Measurements from ENCODE around the gene CLIC3.

The CLIC3 gene

DNA sequence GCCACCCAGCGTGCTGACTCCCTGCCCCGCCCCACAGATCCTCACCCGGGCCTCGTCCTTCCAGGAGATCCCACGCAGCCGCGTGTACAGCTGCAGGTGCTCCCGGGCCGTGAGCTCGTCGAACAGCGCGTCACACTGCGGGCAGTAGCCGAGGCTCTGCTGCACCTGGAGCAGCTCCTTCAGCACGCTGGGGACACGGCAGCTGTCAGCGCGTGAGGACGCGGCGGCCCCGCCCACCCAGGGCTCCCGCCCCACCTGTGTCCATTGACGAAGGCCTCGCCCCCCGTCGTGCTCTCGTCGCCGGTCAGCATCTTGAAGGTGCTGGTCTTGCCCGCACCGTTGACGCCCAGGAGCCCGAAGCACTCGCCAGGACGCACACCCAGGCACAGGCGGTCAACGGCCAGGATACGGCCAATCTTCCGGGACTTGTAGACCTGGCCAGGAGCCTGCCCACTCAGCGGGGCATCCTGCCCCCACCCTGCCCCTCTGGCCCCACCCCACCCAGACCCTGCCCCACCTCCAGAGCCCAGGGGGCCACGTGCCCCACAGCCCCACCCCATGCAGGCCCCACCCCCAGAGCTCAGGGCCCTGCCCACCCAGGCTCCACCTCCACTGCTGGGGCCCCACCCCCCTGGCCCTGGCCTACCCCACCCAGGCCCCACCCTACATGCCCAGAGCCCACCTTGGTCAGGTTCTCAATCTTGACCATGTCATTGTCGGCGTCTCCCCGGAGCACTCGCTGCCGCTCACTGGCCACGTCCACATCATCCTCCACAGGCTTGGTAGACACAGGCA, 13.8 kb upstream of the CLIC3 start:
- TF ChIP-seq, protein P1, sequence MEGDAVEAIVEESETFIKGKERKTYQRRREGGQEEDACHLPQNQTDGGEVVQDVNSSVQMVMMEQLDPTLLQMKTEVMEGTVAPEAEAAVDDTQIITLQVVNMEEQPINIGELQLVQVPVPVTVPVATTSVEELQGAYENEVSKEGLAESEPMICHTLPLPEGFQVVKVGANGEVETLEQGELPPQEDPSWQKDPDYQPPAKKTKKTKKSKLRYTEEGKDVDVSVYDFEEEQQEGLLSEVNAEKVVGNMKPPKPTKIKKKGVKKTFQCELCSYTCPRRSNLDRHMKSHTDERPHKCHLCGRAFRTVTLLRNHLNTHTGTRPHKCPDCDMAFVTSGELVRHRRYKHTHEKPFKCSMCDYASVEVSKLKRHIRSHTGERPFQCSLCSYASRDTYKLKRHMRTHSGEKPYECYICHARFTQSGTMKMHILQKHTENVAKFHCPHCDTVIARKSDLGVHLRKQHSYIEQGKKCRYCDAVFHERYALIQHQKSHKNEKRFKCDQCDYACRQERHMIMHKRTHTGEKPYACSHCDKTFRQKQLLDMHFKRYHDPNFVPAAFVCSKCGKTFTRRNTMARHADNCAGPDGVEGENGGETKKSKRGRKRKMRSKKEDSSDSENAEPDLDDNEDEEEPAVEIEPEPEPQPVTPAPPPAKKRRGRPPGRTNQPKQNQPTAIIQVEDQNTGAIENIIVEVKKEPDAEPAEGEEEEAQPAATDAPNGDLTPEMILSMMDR (IDR thresholded peaks at IDR 0.05; ENCODE audit: control extremely low read depth, extremely low read depth, low read depth, missing control alignments), result no peak
- ChIA-PET POLR2A (no interaction called here), CTCF (interaction anchor here (1.2 kb wide), 1 partner anchor 19 kb away, joined by 3 read pairs; no protein-coding TSS in a partner anchor)
- no peak for DNase-seq (ENCODE audit: extremely low spot score)

DNA sequence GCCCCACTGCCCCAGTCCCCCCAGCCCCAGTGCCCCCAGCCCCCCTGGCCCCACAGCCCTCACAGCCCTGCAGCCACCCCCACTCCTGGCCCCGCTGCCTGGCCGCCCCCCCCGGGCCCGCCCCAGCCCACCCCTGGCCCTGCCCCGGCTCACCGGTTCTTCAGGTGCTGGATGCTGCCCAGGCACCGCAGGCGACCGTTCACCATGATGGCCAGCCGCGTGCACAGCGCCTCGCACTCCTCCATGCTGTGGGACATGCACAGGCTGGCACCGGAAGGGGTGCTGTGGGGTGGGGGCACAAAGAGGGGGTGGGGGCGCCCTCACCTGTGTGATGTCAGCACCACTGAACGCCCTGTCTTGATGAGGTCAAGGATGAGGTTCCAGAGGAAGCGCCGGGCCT, 12.8 kb upstream of the CLIC3 start:
- DNase-seq (ENCODE audit: extremely low spot score), result no peak
- CTCF ChIA-PET, result interaction anchor here (1.2 kb wide), 1 partner anchor 20 kb away, joined by 3 read pairs; no protein-coding TSS in a partner anchor
- POLR2A ChIA-PET, result no interaction called here
- TF ChIP-seq, protein P1 (IDR thresholded peaks at IDR 0.05; ENCODE audit: control extremely low read depth, extremely low read depth, low read depth, missing control alignments), result no peak

DNA sequence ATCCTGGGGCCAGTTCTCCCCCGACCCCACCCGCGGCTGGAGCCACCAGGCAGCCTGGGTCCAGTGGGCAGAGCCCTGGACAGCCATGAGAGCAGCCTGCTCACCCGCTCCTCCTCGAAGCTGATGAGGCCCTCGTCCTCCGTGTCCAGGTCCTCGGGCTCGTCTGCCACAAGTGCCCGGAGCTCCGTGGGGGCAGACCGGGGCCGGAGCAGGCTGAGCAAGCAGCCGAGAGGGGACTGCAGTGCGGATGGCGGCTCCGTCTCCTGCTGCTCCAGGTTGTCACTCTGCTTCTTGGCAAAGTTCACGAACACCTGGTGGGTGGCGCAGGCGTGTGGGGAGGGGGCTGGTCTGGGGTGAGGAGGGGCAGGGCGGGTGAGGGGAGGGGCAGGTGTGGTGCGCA, 11.9 kb upstream of the CLIC3 start:
- CTCF ChIA-PET, result interaction anchor here (1.2 to 2.8 kb wide), 2 partner anchors 13 to 20 kb away, joined by 3 to 17 read pairs; partner anchors contain the start of gene ABCA2
- no peak for DNase-seq (ENCODE audit: extremely low spot score)

DNA sequence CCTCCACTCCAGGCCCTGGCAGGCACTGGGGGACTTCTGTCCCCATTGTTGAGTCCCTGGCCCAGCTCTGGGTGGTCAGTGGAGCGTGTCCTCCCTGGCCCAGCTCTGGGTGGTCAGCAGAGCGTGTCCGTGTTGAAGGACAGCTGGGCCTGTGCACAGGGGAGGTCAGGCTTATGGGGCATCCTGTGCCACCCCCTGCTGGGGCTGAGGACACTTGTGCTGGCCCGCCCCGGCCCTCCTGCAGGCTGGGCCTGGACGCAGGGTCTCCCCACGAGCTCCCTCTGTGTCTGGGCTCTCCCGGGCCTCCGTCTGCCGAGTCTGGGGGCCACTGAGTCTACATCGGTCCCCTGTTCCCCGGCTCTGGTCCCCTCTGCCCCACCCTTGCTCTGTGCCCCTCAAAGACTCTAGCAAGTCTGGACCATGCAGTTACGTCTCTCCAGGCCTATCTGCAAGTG, 11.5 kb upstream of the CLIC3 start:
- ChIA-PET POLR2A (no interaction called here), CTCF (interaction anchor here (0.8 to 2.8 kb wide), 3 partner anchors 12 to 21 kb away, joined by 3 to 17 read pairs (median 3); partner anchors contain the start of genes ABCA2 and CLIC3)
- TF ChIP-seq, protein P1 (IDR thresholded peaks at IDR 0.05; ENCODE audit: control extremely low read depth, extremely low read depth, low read depth, missing control alignments), result no peak
- DNase-seq (ENCODE audit: extremely low spot score), result no peak

More for the DNA sequence above, 11.9 kb upstream of the CLIC3 start:
- TF ChIP-seq, protein P1 (IDR thresholded peaks at IDR 0.05; ENCODE audit: control extremely low read depth, extremely low read depth, low read depth, missing control alignments), result no peak
- POLR2A ChIA-PET, result no interaction called here

DNA sequence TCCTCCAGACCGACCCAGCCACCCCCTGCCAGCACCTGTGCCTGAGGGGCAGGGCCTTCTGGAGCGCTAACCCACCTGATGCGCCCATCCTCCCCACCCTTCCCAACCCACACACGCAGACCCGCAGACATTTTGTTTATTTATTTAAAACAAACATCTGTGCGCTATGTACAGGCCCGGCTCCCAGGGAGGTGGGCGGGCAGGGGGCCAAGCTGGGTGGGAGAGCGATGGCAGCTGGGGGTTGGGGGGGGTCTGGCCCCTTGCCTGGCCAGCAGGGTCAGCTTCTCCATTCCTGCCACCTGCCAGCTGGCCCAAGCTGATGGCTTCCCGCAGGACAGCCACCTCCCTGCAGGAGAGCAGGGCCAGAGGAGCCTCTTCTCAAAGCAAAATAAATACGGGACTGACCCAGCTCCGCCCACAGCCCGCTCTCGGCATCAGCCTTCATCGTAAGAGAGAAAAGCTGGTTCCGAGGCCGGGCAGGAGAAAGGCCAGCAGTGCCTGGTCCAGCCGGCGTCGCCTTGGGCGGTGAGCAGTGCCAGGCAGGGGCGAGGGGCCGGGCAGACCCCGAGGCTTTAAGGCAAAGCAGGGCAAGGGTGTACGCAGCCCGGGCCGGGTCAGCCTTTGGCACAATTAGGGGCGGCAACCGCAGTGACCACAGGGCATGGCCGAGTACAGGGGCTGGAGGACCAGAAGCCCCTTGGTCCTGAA, 10.9 kb upstream of the CLIC3 start:
- CTCF ChIA-PET, result interaction anchor here (0.8 to 2.8 kb wide), 3 partner anchors 11 to 21 kb away, joined by 3 to 17 read pairs (median 3); partner anchors contain the start of genes ABCA2 and CLIC3
- POLR2A ChIA-PET, result no interaction called here
- TF ChIP-seq, protein P1 (IDR thresholded peaks at IDR 0.05; ENCODE audit: control extremely low read depth, extremely low read depth, low read depth, missing control alignments), result no peak
- DNase-seq (ENCODE audit: extremely low spot score), result no peak

All from GM10248 (cell line).